SK-N-SH (cell line): ENCODE data around the gene CD28. TPM values are rescaled to one million over a fixed set of nuclear protein-coding genes. Genes with fewer than 3 reads are reported as not detected.

ENCODE experiments used
- CTCF ChIA-PET: fragments of 300-600, 350-600 bp; formaldehyde crosslinking; extraction: SDS; loops from one replicate; lab custom pipeline; 2021; lab: Yijun Ruan, JAX
- POLR2A ChIA-PET: fragments of 350-600 bp; sonication (Branson Sonifier 250); formaldehyde crosslinking; extraction: SDS; loops from one replicate; lab custom pipeline; 2020; ENCODE audit warnings: antibody characterized with exemption, inconsistent platforms; lab: Yijun Ruan, JAX
- DNase-seq: peaks from one replicate; pipeline ENCODE4 v3.0.0; 2012
- H2AFZ ChIP-seq: fragments of 200-600 bp; sonication (generic); 2 replicates; pipeline ENCODE4 v1.8.1; 2016; ENCODE audit warnings: antibody characterized with exemption, mild to moderate bottlenecking, low read depth
- H3F3A ChIP-seq: fragments of 200-600 bp; sonication (generic); replicated peaks from 2 replicates; pipeline ENCODE3; 2016; ENCODE audit warnings: antibody characterized with exemption, mild to moderate bottlenecking; ENCODE audit not compliant: insufficient read depth
- H3K27ac ChIP-seq, 2 experiments: fragments of 200-500 bp in 1 of 2; fragments of 200-600 bp in 1 of 2; sonication (Bioruptor generic) in 1 of 2; sonication (generic), shearing (Covaris generic) in 1 of 2; 2 replicates each; pipeline versions ENCODE4 v1.5.1 to v1.6.1; 2014 to 2016; ENCODE audit warnings: low read depth in 2 of 2, inconsistent platforms in 1 of 2, low read length in 1 of 2, mild to moderate bottlenecking in 1 of 2, mixed read lengths in 1 of 2
- H3K27me3 ChIP-seq: fragments of 200-600 bp; sonication (generic), shearing (Covaris generic); 2 replicates; pipeline ENCODE4 v1.6.1; 2016; ENCODE audit warnings: mixed run types; ENCODE audit not compliant: insufficient read depth
- H3K36me3 ChIP-seq, 2 experiments: fragments of 200-500 bp in 1 of 2; fragments of 200-600 bp in 1 of 2; sonication (Bioruptor generic) in 1 of 2; sonication (generic) in 1 of 2; replicated peaks in 1 of 2; 2 replicates each; pipeline versions ENCODE3 to v1.5.1; 2014 to 2016; ENCODE audit warnings: low read length in 1 of 2, mild to moderate bottlenecking in 1 of 2; ENCODE audit not compliant: insufficient read depth in 2 of 2, control insufficient read depth in 1 of 2
- H3K4me1 ChIP-seq, 2 experiments: fragments of 200-500 bp in 1 of 2; fragments of 200-600 bp in 1 of 2; sonication (Bioruptor generic) in 1 of 2; sonication (generic), shearing (Covaris generic) in 1 of 2; 2 replicates each; pipeline versions ENCODE4 v1.5.1 to v1.6.1; 2014 to 2016; ENCODE audit warnings: low read depth in 1 of 2, low read length in 1 of 2, mixed run types in 1 of 2; ENCODE audit not compliant: insufficient read depth in 2 of 2, control insufficient read depth in 1 of 2
- H3K4me2 ChIP-seq: fragments of 200-600 bp; sonication (generic), shearing (Covaris generic); 2 replicates; pipeline ENCODE4 v1.6.1; 2017; ENCODE audit warnings: mixed run types
- H3K4me3 ChIP-seq, 2 experiments: fragments of 200-500 bp in 1 of 2; fragments of 200-600 bp in 1 of 2; sonication (Bioruptor generic) in 1 of 2; sonication (generic), shearing (Covaris generic) in 1 of 2; 2 replicates each; pipeline versions ENCODE4 v1.5.1 to v1.8.1; 2014 to 2016; ENCODE audit warnings: low read depth in 2 of 2, inconsistent platforms in 1 of 2, low read length in 1 of 2, mild to moderate bottlenecking in 1 of 2, mixed read lengths in 1 of 2, moderate library complexity in 1 of 2
- H3K79me2 ChIP-seq: fragments of 200-600 bp; sonication (generic); 2 replicates; pipeline ENCODE4 v1.8.1; 2017; ENCODE audit warnings: mild to moderate bottlenecking; ENCODE audit not compliant: insufficient read depth
- H3K9ac ChIP-seq: fragments of 200-600 bp; sonication (generic); 2 replicates; pipeline ENCODE4 v1.6.1; 2017; ENCODE audit warnings: mixed run types
- H3K9me2 ChIP-seq: fragments of 200-600 bp; sonication (generic); 2 replicates; pipeline ENCODE4 v1.6.1; 2017; ENCODE audit warnings: mixed run types
- H3K9me3 ChIP-seq: fragments of 200-600 bp; sonication (generic); 2 replicates; pipeline ENCODE4 v1.6.1; 2017; ENCODE audit warnings: mixed run types, mild to moderate bottlenecking, moderate library complexity
- H4K20me1 ChIP-seq: fragments of 200-600 bp; sonication (generic); 2 replicates; pipeline ENCODE4 v1.6.1; 2017; ENCODE audit warnings: mild to moderate bottlenecking, mixed run types; ENCODE audit not compliant: insufficient read depth
- CHD2 ChIP-seq: fragments of 150-350 bp; IDR thresholded peaks from 2 replicates; pipeline ENCODE4 v1.6.1; 2018; ENCODE audit warnings: low read length; ENCODE audit not compliant: partially characterized antibody
- ELF1 ChIP-seq: IDR thresholded peaks from 2 replicates; pipeline ENCODE4 v1.4.0; 2012
- EZH2phosphoT487 ChIP-seq: fragments of 200-600 bp; sonication (generic); IDR thresholded peaks from 2 replicates; pipeline ENCODE4 v1.6.1; 2017; ENCODE audit warnings: low read depth, mixed run types, mild to moderate bottlenecking, antibody characterized with exemption, moderate library complexity, borderline replicate concordance
- FOXM1 ChIP-seq: IDR thresholded peaks from 2 replicates; pipeline ENCODE4 v1.4.0; 2012; ENCODE audit warnings: low read depth, mild to moderate bottlenecking
- GABPA ChIP-seq: IDR thresholded peaks from 2 replicates; pipeline ENCODE4 v1.4.0; 2012; ENCODE audit warnings: low read depth, mild to moderate bottlenecking
- GATA2 ChIP-seq: sonication (generic); formaldehyde crosslinking; IDR thresholded peaks from 2 replicates; pipeline ENCODE4 v1.5.0; 2020; ENCODE audit warnings: mild to moderate bottlenecking, missing genetic modification reagents
- MEF2A ChIP-seq: IDR thresholded peaks from 2 replicates; pipeline ENCODE4 v1.4.0; 2012; ENCODE audit warnings: low read depth, borderline replicate concordance
- MXI1 ChIP-seq: IDR thresholded peaks from 2 replicates; pipeline ENCODE4 v1.6.1; 2012; ENCODE audit warnings: mild to moderate bottlenecking, low read depth, low read length, improper control_type of control experiment
- NFIC ChIP-seq: IDR thresholded peaks from 2 replicates; pipeline ENCODE4 v1.4.0; 2012; ENCODE audit warnings: borderline replicate concordance
- RCOR1 ChIP-seq: fragments of 150-350 bp; IDR thresholded peaks from 2 replicates; pipeline ENCODE4 v1.6.1; 2017; ENCODE audit warnings: antibody characterized with exemption, low read length
- RXRA ChIP-seq: IDR thresholded peaks from 2 replicates; pipeline ENCODE4 v1.4.0; 2012; ENCODE audit warnings: low read depth, mild to moderate bottlenecking, borderline replicate concordance
- SIN3A ChIP-seq: IDR thresholded peaks from 2 replicates; pipeline ENCODE4 v1.6.1; 2012; ENCODE audit warnings: low read depth, mild to moderate bottlenecking, low read length, moderate library complexity, borderline replicate concordance
- TCF12 ChIP-seq: IDR thresholded peaks from 2 replicates; pipeline ENCODE4 v1.4.0; 2012
- TEAD4 ChIP-seq: IDR thresholded peaks from 2 replicates; pipeline ENCODE4 v1.4.0; 2012; ENCODE audit warnings: mild to moderate bottlenecking, borderline replicate concordance; ENCODE audit not compliant: insufficient read depth
- YY1 ChIP-seq: IDR thresholded peaks from 2 replicates; pipeline ENCODE4 v1.4.0; 2012; ENCODE audit warnings: low read depth, mild to moderate bottlenecking
- WGBS: methylation state at CpG from one replicate; pipeline ENCODE4 v1.1.6; 2017; ENCODE audit warnings: low lambda C conversion rate; 5-methylcytosine and 5-hydroxymethylcytosine counted together
- polyA plus RNA-seq, 3 experiments: library from polyadenylated mRNA; depleted of rRNA; stranded (reverse); fragments of >200 nt; gene quantifications; 2 replicates each; pipeline ENCODE4 v1.2.3, GENCODE V29; 2012
- TF ChIP-seq, protein P1 (sequence below): IDR thresholded peaks from 2 replicates; pipeline ENCODE4 v1.4.0; 2012; ENCODE audit warnings: low read depth, borderline replicate concordance

CD28 gene
- polyA plus RNA-seq, 1 of the 3 experiments (the other 2 are of a cell fraction): 0.05 TPM

GRCh38 chr2:203667838-203668237, 38.6 kb upstream of the CD28 start:
- no peaks in the 10 kb centered on the region for H3K27me3 ChIP-seq
- POLR2A ChIA-PET: no interaction called here
- H3K4me2 ChIP-seq: no peak overlapping the region
- H3K9me2 ChIP-seq: no peaks in the 10 kb centered on the region
- WGBS: 93% methylated on average over 2 of the region's 2 CpGs
- no peaks in the 10 kb centered on the region for H4K20me1 ChIP-seq
- no peak overlapping the region for H2AFZ ChIP-seq
- H3K36me3 ChIP-seq: no peaks in the 10 kb centered on the region
- H3K4me1 ChIP-seq: peaks cover 0 to 3% of the 10 kb centered on the region in 2 experiments; a peak in 1 of 4 replicates
- H3F3A ChIP-seq: no peaks in the 10 kb centered on the region
- CTCF ChIA-PET: interaction anchor here (0.8 kb wide), 1 partner anchor 16 kb away, joined by 3 read pairs; no protein-coding TSS in a partner anchor
- no peak for DNase-seq
- H3K4me3 ChIP-seq: no peak overlapping the region
- no peaks in the 10 kb centered on the region for H3K79me2 ChIP-seq
- H3K27ac ChIP-seq: no peak overlapping the region
- no peak overlapping the region for H3K9ac ChIP-seq
- H3K9me3 ChIP-seq: no peaks in the 10 kb centered on the region
- no peak for TF ChIP-seq GABPA
- TF ChIP-seq TCF12: no peak
- no peak for TF ChIP-seq EZH2phosphoT487
- no peak for TF ChIP-seq CHD2
- TF ChIP-seq NFIC: no peak
- no peak for TF ChIP-seq RCOR1
- no peak for TF ChIP-seq TEAD4
- TF ChIP-seq GATA2 (CRISPR knock-in tag): no peak
- no peak for TF ChIP-seq MXI1
- TF ChIP-seq YY1: no peak
- no peak for TF ChIP-seq SIN3A
- TF ChIP-seq RXRA: no peak
- TF ChIP-seq, protein P1, sequence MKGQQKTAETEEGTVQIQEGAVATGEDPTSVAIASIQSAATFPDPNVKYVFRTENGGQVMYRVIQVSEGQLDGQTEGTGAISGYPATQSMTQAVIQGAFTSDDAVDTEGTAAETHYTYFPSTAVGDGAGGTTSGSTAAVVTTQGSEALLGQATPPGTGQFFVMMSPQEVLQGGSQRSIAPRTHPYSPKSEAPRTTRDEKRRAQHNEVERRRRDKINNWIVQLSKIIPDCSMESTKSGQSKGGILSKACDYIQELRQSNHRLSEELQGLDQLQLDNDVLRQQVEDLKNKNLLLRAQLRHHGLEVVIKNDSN: no peak
- TF ChIP-seq FOXM1: no peak
- no peak for TF ChIP-seq ELF1

GRCh38 chr2:203669820-203670219, 36.6 kb upstream of the CD28 start:
- no peaks in the 10 kb centered on the region for H3K27me3 ChIP-seq

More at GRCh38 chr2:203669820-203670219, 36.6 kb upstream of the CD28 start:
- H3K27ac ChIP-seq: no peak overlapping the region
- no peak overlapping the region for H2AFZ ChIP-seq
- no peaks in the 10 kb centered on the region for H4K20me1 ChIP-seq
- WGBS: 69% methylated on average over 2 of the region's 2 CpGs
- POLR2A ChIA-PET: no interaction called here
- no peak for TF ChIP-seq EZH2phosphoT487
- no peak for TF ChIP-seq MEF2A
- TF ChIP-seq GABPA: no peak
- CTCF ChIA-PET: no interaction called here
- H3K79me2 ChIP-seq: no peaks in the 10 kb centered on the region
- no peaks in the 10 kb centered on the region for H3K36me3 ChIP-seq
- no peak overlapping the region for H3K4me2 ChIP-seq
- no peak for DNase-seq
- H3K4me1 ChIP-seq: peaks cover 0 to 4% of the 10 kb centered on the region in 2 experiments; a peak in 1 of 4 replicates
- H3K9ac ChIP-seq: no peak overlapping the region
- H3F3A ChIP-seq: peaks cover 2% of the 10 kb centered on the region
- no peaks in the 10 kb centered on the region for H3K9me3 ChIP-seq
- no peak overlapping the region for H3K4me3 ChIP-seq
- no peaks in the 10 kb centered on the region for H3K9me2 ChIP-seq
